HL-60/S4 treated with phorbol 12-myristate 13-acetate at 8.2 ng/mL for 4 days and 3 days (cell line): Measurements from ENCODE around the gene LYPD1.

ENCODE experiments used
- in situ Hi-C: fragments of 300-500 bp; cut with MboI; formaldehyde crosslinking; loops from 2 replicates; pipeline ENCODE4 v1.15.0; 2022; ENCODE audit warnings: low sequenced_read_pairs

LYPD1 gene

DNA sequence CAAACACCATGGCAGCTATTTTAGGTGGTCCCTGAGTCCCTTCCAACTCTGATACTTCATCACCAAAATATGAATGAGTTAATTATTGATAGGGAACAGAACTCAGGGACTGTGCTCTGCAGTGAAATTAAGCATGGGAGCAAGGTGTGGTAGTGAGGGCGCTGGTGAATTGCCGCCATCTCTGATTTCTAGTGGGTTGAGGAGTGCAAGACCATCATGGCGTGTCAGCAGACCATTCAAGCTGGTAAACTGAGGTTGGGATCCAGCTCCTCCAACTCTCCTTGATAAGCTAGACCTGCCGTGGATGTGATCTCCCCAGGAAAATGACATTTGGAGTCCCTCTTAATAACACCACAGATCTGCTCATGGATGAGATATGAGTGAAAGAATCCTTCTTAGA lies 70.4 kb downstream of the LYPD1 start:
- in situ Hi-C loops = no loop called here

DNA sequence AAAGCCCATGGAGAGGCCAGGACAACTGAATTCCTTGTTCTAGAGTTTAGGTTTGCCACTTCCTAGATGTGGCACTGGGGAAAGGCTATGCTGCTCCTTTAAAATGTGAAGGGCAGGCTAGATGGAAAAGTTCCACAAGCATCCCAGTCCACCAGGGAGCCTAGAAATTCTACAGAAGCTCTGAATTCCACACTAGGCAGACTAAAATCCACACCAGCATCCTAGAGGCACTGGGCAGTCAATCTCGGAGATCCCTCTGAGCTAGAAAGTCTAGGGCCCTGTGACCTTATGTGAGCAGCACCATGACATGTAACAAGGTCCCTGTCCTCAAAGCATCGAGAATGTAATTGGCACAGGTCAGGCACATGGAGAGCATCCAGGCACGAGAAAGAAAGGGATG lies 71.5 kb downstream of the LYPD1 start:
- in situ Hi-C loops = no loop called here

DNA sequence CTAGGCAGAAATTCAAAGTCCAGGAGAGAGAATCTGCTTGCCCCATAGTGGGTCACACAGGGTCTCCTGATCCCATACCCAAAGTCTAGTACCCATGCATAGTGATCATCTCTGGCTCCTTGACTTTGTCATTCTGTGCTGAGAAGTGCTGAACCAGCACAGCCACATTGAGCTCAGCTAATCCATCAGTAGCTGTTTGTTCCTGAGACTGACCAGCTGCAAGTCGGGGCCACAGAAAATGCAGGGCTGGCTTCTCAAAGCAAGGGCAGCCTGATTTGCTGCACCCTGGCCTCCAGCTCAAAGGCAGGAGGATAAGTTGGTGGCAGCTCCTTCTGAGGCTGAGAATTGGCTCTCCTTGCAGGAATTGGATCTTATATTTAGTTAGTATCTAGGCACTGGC lies 72.2 kb downstream of the LYPD1 start:
- in situ Hi-C loops = no loop called here

DNA sequence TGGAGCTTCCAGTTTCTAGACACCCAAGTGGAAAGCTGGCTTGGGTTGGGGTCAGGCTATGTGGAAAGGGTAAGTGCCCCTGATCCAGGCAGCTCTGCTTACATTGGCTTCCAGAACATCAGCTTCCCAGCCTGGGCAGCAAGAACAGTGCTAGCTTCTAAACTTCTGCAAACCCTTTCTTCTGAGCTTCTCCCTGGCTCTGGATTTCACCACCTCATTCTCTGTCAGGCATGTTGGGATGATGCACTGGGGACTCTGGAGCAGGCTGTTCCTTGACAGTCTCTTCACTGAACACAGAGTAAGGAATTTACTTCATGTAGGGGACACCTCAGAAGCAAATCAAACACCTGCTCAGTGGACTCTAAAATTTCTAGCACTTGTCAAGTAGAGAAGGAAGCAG lies 72.8 kb downstream of the LYPD1 start:
- in situ Hi-C loops = no loop called here

DNA sequence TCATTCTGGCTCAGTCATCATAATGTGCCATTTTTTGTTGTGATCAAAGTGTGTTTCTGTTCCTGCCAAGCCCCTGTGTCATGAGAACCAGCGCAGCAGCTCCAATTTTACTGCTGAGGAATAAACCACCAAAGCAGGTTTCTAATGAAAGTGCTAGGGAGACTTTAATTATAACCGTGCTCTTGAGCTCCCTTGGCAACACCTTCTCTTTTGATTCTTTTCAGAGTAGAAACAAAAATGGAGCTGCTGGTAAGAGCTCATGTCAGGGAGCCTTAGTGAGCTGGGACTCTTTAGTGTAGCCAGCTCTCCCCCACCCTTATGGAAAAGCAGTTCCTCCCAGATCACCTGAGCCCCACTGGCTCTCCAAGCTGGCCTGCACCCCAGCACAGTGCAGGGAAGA lies 74.3 kb downstream of the LYPD1 start:
- in situ Hi-C loops = no loop called here

DNA sequence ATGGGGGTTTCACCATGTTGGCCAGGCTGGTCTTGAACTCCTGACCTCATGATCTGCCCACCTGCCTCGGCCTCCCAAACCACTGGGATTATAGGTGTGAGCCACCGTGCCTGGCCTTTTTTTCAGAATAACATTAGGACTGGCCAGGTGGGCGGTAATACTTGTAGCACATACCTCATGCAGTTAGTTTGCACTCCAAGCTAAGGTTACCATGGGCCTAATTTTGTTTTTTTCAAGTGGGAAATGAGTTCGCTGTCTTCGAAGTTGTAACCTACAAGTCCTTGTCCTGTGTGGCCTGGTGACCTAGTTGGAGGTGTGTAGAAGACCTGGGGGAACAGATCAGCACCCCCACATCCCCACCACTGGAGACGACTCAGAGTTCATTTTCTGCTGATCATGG lies 74.8 kb downstream of the LYPD1 start:
- in situ Hi-C loops = no loop called here
